ENCODE results near the gene ARHGEF28.

The ARHGEF28 gene

GRCh38 chr5:73844165-73844564 is 218.2 kb downstream of the ARHGEF28 start:
- Histone ChIP-seq H2AK5ac (ENCODE audit: low read length) (no peak overlapping the region), H4K8ac (ENCODE audit: low read depth, low read length) (no peak overlapping the region), H4K5ac (ENCODE audit: low read length) (no peak overlapping the region), H2BK120ac (ENCODE audit: low read depth, low read length) (no peak overlapping the region), H3K23ac (ENCODE audit: low read length) (no peak overlapping the region), H3K4me2 (ENCODE audit: low read length) (no peak overlapping the region), H3K79me2 (ENCODE audit: control insufficient read depth, insufficient read depth, low read length) (no peaks in the 10 kb centered on the region), H3K4ac (ENCODE audit: low read depth, low read length) (no peak overlapping the region), H3K36me3 (ENCODE audit: control insufficient read depth, insufficient read depth, low read length) (no peaks in the 10 kb centered on the region), H3K4me1 (ENCODE audit: control insufficient read depth, low read depth, low read length) (no peaks in the 10 kb centered on the region), H3K4me3 (ENCODE audit: low read length) (no peak overlapping the region), H3K9ac (ENCODE audit: low read length) (no peak overlapping the region), H3K27ac (ENCODE audit: low read depth, low read length) (no peak overlapping the region), H3K56ac (ENCODE audit: low read length) (no peak overlapping the region), H2BK15ac (replicated peaks; ENCODE audit: low read depth) (no peak overlapping the region), H3K27me3 (ENCODE audit: insufficient read depth, low read length, poor library complexity) (no peaks in the 10 kb centered on the region), H2BK5ac (ENCODE audit: low read length) (no peak overlapping the region), H3K18ac (ENCODE audit: low read length) (no peak overlapping the region), H3K79me1 (ENCODE audit: low read length) (no peaks in the 10 kb centered on the region)
- DNase-seq: no peak
- WGBS (ENCODE audit: extremely low coverage, insufficient coverage, low lambda C conversion rate): no CpG with 5 or more reads among the region's 5 CpGs

- Histone ChIP-seq H2AK5ac (ENCODE audit: low read length) (no peak overlapping the region), H3K79me1 (ENCODE audit: low read length) (no peaks in the 10 kb centered on the region), H3K4me1 (ENCODE audit: control insufficient read depth, low read depth, low read length) (no peaks in the 10 kb centered on the region), H3K36me3 (ENCODE audit: control insufficient read depth, insufficient read depth, low read length) (no peaks in the 10 kb centered on the region), H3K56ac (ENCODE audit: low read length) (no peak overlapping the region), H3K27ac (ENCODE audit: low read depth, low read length) (no peak overlapping the region), H3K18ac (ENCODE audit: low read length) (no peak overlapping the region), H3K23ac (ENCODE audit: low read length) (no peak overlapping the region), H3K4me3 (ENCODE audit: low read length) (no peak overlapping the region), H2BK120ac (ENCODE audit: low read depth, low read length) (no peak overlapping the region), H3K79me2 (ENCODE audit: control insufficient read depth, insufficient read depth, low read length) (no peaks in the 10 kb centered on the region), H4K5ac (ENCODE audit: low read length) (no peak overlapping the region), H3K4ac (ENCODE audit: low read depth, low read length) (no peak overlapping the region), H3K4me2 (ENCODE audit: low read length) (no peak overlapping the region), H4K8ac (ENCODE audit: low read depth, low read length) (no peak overlapping the region), H3K9ac (ENCODE audit: low read length) (no peak overlapping the region), H3K27me3 (ENCODE audit: insufficient read depth, low read length, poor library complexity) (no peaks in the 10 kb centered on the region), H2BK15ac (replicated peaks; ENCODE audit: low read depth) (no peak overlapping the region), H2BK5ac (ENCODE audit: low read length) (no peak overlapping the region)
- WGBS (ENCODE audit: extremely low coverage, insufficient coverage, low lambda C conversion rate): no CpG with 5 or more reads among the region's 2 CpGs
- no peak for DNase-seq
These were observed 225.6 kb downstream of the ARHGEF28 start for GRCh38 chr5:73851471-73852181.

GRCh38 chr5:73853091-73853490 is 227.1 kb downstream of the ARHGEF28 start:
- Histone ChIP-seq H3K4me2 (ENCODE audit: low read length) (no peak overlapping the region), H2BK5ac (ENCODE audit: low read length) (no peak overlapping the region), H3K79me1 (ENCODE audit: low read length) (no peaks in the 10 kb centered on the region), H2BK120ac (ENCODE audit: low read depth, low read length) (no peak overlapping the region), H3K4ac (ENCODE audit: low read depth, low read length) (no peak overlapping the region), H3K56ac (ENCODE audit: low read length) (no peak overlapping the region), H3K27me3 (ENCODE audit: insufficient read depth, low read length, poor library complexity) (no peaks in the 10 kb centered on the region), H4K5ac (ENCODE audit: low read length) (no peak overlapping the region), H3K23ac (ENCODE audit: low read length) (no peak overlapping the region), H2BK15ac (replicated peaks; ENCODE audit: low read depth) (no peak overlapping the region), H3K4me1 (ENCODE audit: control insufficient read depth, low read depth, low read length) (no peaks in the 10 kb centered on the region), H3K18ac (ENCODE audit: low read length) (no peak overlapping the region), H3K79me2 (ENCODE audit: control insufficient read depth, insufficient read depth, low read length) (no peaks in the 10 kb centered on the region), H4K8ac (ENCODE audit: low read depth, low read length) (no peak overlapping the region), H3K9ac (ENCODE audit: low read length) (no peak overlapping the region), H3K36me3 (ENCODE audit: control insufficient read depth, insufficient read depth, low read length) (no peaks in the 10 kb centered on the region), H3K27ac (ENCODE audit: low read depth, low read length) (no peak overlapping the region), H3K4me3 (ENCODE audit: low read length) (no peak overlapping the region), H2AK5ac (ENCODE audit: low read length) (no peak overlapping the region)
- 100% methylated on average over 4 of the region's 4 CpGs for WGBS (ENCODE audit: extremely low coverage, insufficient coverage, low lambda C conversion rate)
- peak; percentile 32 for DNase-seq

- H3K23ac ChIP-seq (ENCODE audit: low read length): no peak overlapping the region
- H3K4me3 ChIP-seq (ENCODE audit: low read length): no peak overlapping the region
- no peak overlapping the region for H4K8ac ChIP-seq (ENCODE audit: low read depth, low read length)
- H3K4ac ChIP-seq (ENCODE audit: low read depth, low read length): no peak overlapping the region
- H3K9ac ChIP-seq (ENCODE audit: low read length): no peak overlapping the region
- no peaks in the 10 kb centered on the region for H3K36me3 ChIP-seq (ENCODE audit: control insufficient read depth, insufficient read depth, low read length)
- no peak for DNase-seq
- no peak overlapping the region for H3K27ac ChIP-seq (ENCODE audit: low read depth, low read length)
- H2BK15ac ChIP-seq (replicated peaks; ENCODE audit: low read depth): no peak overlapping the region
- H3K4me1 ChIP-seq (ENCODE audit: control insufficient read depth, low read depth, low read length): no peaks in the 10 kb centered on the region
- no peak overlapping the region for H3K56ac ChIP-seq (ENCODE audit: low read length)
- H3K27me3 ChIP-seq (ENCODE audit: insufficient read depth, low read length, poor library complexity): no peaks in the 10 kb centered on the region
- H2BK120ac ChIP-seq (ENCODE audit: low read depth, low read length): no peak overlapping the region
- no peak overlapping the region for H4K5ac ChIP-seq (ENCODE audit: low read length)
- H2BK5ac ChIP-seq (ENCODE audit: low read length): no peak overlapping the region
- no peaks in the 10 kb centered on the region for H3K79me2 ChIP-seq (ENCODE audit: control insufficient read depth, insufficient read depth, low read length)
- no peaks in the 10 kb centered on the region for H3K79me1 ChIP-seq (ENCODE audit: low read length)
- H3K4me2 ChIP-seq (ENCODE audit: low read length): no peak overlapping the region
- H3K18ac ChIP-seq (ENCODE audit: low read length): no peak overlapping the region
- no peak overlapping the region for H2AK5ac ChIP-seq (ENCODE audit: low read length)
- WGBS (ENCODE audit: extremely low coverage, insufficient coverage, low lambda C conversion rate): no CpG with 5 or more reads among the region's 5 CpGs
These were observed 231.0 kb downstream of the ARHGEF28 start for GRCh38 chr5:73856997-73857396.

- H3K79me1 ChIP-seq (ENCODE audit: low read length): no peaks in the 10 kb centered on the region
- no peak overlapping the region for H3K27ac ChIP-seq (ENCODE audit: low read depth, low read length)
- no peaks in the 10 kb centered on the region for H3K79me2 ChIP-seq (ENCODE audit: control insufficient read depth, insufficient read depth, low read length)
- DNase-seq: no peak
- no peak overlapping the region for H4K5ac ChIP-seq (ENCODE audit: low read length)
- no peak overlapping the region for H3K4ac ChIP-seq (ENCODE audit: low read depth, low read length)
- no peak overlapping the region for H2BK120ac ChIP-seq (ENCODE audit: low read depth, low read length)
- no peak overlapping the region for H3K23ac ChIP-seq (ENCODE audit: low read length)
- no peak overlapping the region for H3K4me3 ChIP-seq (ENCODE audit: low read length)
- no peaks in the 10 kb centered on the region for H3K4me1 ChIP-seq (ENCODE audit: control insufficient read depth, low read depth, low read length)
- no peak overlapping the region for H2BK15ac ChIP-seq (replicated peaks; ENCODE audit: low read depth)
- no CpG with 5 or more reads among the region's 3 CpGs for WGBS (ENCODE audit: extremely low coverage, insufficient coverage, low lambda C conversion rate)
- no peak overlapping the region for H3K9ac ChIP-seq (ENCODE audit: low read length)
- H3K4me2 ChIP-seq (ENCODE audit: low read length): no peak overlapping the region
- no peak overlapping the region for H4K8ac ChIP-seq (ENCODE audit: low read depth, low read length)
- H2BK5ac ChIP-seq (ENCODE audit: low read length): no peak overlapping the region
- no peak overlapping the region for H2AK5ac ChIP-seq (ENCODE audit: low read length)
- H3K18ac ChIP-seq (ENCODE audit: low read length): no peak overlapping the region
- no peaks in the 10 kb centered on the region for H3K27me3 ChIP-seq (ENCODE audit: insufficient read depth, low read length, poor library complexity)
- no peaks in the 10 kb centered on the region for H3K36me3 ChIP-seq (ENCODE audit: control insufficient read depth, insufficient read depth, low read length)
- no peak overlapping the region for H3K56ac ChIP-seq (ENCODE audit: low read length)
These were observed 231.4 kb downstream of the ARHGEF28 start for GRCh38 chr5:73857446-73857845.

GRCh38 chr5:73858054-73858453 is 232.1 kb downstream of the ARHGEF28 start:
- Histone ChIP-seq H3K56ac (ENCODE audit: low read length) (no peak overlapping the region), H2AK5ac (ENCODE audit: low read length) (no peak overlapping the region), H2BK15ac (replicated peaks; ENCODE audit: low read depth) (no peak overlapping the region), H3K4me1 (ENCODE audit: control insufficient read depth, low read depth, low read length) (no peaks in the 10 kb centered on the region), H3K23ac (ENCODE audit: low read length) (no peak overlapping the region), H3K27me3 (ENCODE audit: insufficient read depth, low read length, poor library complexity) (no peaks in the 10 kb centered on the region), H3K4me2 (ENCODE audit: low read length) (no peak overlapping the region), H4K5ac (ENCODE audit: low read length) (no peak overlapping the region), H3K36me3 (ENCODE audit: control insufficient read depth, insufficient read depth, low read length) (no peaks in the 10 kb centered on the region), H3K18ac (ENCODE audit: low read length) (no peak overlapping the region), H3K79me2 (ENCODE audit: control insufficient read depth, insufficient read depth, low read length) (no peaks in the 10 kb centered on the region), H2BK5ac (ENCODE audit: low read length) (no peak overlapping the region), H2BK120ac (ENCODE audit: low read depth, low read length) (no peak overlapping the region), H4K8ac (ENCODE audit: low read depth, low read length) (no peak overlapping the region), H3K27ac (ENCODE audit: low read depth, low read length) (no peak overlapping the region), H3K9ac (ENCODE audit: low read length) (no peak overlapping the region), H3K4ac (ENCODE audit: low read depth, low read length) (no peak overlapping the region), H3K79me1 (ENCODE audit: low read length) (no peaks in the 10 kb centered on the region), H3K4me3 (ENCODE audit: low read length) (no peak overlapping the region)
- no CpG with 5 or more reads among the region's 4 CpGs for WGBS (ENCODE audit: extremely low coverage, insufficient coverage, low lambda C conversion rate)
- DNase-seq: no peak
